Neural progenitor cell (in vitro differentiated cells): ENCODE data around the gene GLTP.

ENCODE experiments used
- EZH2 ChIP-seq: fragments of 200-600 bp; sonication (generic); IDR thresholded peaks from 2 replicates; pipeline ENCODE4 v1.6.1; 2017; ENCODE audit warnings: antibody characterized with exemption, mild to moderate bottlenecking, moderate library complexity
- TF ChIP-seq, protein P1 (sequence below): fragments of 200-600 bp; sonication (generic); IDR thresholded peaks from 2 replicates; pipeline ENCODE4 v1.5.1; 2017; ENCODE audit warnings: antibody characterized with exemption, mild to moderate bottlenecking

DNA sequence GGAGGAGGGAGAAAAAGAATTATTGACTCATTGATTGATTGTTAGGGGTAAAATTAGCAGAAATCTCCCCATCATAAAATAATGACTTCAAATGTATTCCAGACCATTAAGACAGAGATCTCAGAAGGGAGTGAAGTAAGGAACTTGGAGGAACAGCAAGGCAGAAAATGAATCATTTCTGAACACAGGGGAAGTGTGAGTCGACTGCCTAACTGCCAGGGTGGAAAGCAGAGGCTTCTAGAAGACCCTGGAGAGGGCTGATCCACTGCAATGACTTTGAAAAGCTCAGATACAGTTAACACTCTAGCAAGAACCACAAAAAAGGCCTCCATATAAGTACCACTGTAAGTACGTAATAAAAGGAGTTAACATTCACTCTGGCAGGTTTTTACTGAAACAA, 9.7 kb downstream of the GLTP start:
- TF ChIP-seq, protein P1, sequence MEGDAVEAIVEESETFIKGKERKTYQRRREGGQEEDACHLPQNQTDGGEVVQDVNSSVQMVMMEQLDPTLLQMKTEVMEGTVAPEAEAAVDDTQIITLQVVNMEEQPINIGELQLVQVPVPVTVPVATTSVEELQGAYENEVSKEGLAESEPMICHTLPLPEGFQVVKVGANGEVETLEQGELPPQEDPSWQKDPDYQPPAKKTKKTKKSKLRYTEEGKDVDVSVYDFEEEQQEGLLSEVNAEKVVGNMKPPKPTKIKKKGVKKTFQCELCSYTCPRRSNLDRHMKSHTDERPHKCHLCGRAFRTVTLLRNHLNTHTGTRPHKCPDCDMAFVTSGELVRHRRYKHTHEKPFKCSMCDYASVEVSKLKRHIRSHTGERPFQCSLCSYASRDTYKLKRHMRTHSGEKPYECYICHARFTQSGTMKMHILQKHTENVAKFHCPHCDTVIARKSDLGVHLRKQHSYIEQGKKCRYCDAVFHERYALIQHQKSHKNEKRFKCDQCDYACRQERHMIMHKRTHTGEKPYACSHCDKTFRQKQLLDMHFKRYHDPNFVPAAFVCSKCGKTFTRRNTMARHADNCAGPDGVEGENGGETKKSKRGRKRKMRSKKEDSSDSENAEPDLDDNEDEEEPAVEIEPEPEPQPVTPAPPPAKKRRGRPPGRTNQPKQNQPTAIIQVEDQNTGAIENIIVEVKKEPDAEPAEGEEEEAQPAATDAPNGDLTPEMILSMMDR: no peak
- no peak for TF ChIP-seq EZH2
